RWPE1 (cell line): Measurements from ENCODE around the gene IFIT2.

Experiments
- CTCF ChIA-PET: fragments of 350-600 bp; sonication (Branson Sonifier 250); formaldehyde crosslinking; extraction: SDS; loops from one replicate; lab custom pipeline; 2021; lab: Yijun Ruan, JAX
- POLR2A ChIA-PET: fragments of 400-600 bp; formaldehyde crosslinking; extraction: SDS; loops from one replicate; lab custom pipeline; 2020; ENCODE audit warnings: antibody characterized with exemption; ENCODE audit not compliant: low non-redundant PET; lab: Yijun Ruan, JAX
- DNase-seq: peaks from one replicate; pipeline ENCODE4 v3.0.0; 2012; ENCODE audit warnings: low spot score
- H3K27ac ChIP-seq: fragments of 450-650 bp; 2 replicates; pipeline ENCODE4 v1.5.1; 2017
- TF ChIP-seq, protein P1 (sequence below): fragments of 450-650 bp; conservative IDR thresholded peaks from 2 replicates; pipeline ENCODE4 v1.5.1; 2017; ENCODE audit warnings: low read depth, mild to moderate bottlenecking

The IFIT2 gene

DNA sequence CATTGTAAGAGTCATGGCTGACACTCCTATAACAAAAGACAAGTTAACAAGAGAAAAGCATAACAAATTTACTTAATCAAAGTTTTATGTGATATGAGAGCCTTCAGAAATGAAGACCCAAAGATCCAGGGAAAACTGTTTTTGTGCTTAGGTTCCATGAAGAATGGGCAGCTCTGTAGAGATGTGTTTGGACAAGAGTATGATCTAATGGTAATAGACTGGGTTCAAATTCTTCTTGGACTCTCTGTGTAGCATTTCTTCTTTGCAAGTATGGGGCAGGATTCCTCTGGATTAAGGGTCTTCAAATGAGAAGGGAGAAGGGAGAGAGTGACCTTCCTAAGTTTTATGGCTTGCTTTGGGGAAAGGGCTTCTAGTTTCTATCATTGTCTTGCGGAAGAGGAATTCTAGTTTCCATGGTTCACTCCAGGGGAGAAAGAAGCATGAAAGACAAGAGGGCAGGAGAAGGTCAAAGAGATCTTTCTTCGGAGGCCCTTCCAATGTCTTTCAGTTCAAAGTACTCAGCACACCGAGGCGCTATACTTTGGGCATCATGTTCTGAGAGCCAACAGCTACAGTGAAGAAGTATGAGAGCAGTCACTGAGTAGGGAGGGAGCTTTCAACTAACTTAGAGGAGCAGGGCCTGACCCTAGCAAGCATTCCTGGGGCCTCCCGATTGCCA lies 41.4 kb downstream of the IFIT2 start:
- ChIA-PET POLR2A (no interaction called here), CTCF (interaction anchor here (1.6 kb wide), 1 partner anchor 26 kb away, joined by 4 read pairs; no protein-coding TSS in a partner anchor)
- TF ChIP-seq, protein P1, sequence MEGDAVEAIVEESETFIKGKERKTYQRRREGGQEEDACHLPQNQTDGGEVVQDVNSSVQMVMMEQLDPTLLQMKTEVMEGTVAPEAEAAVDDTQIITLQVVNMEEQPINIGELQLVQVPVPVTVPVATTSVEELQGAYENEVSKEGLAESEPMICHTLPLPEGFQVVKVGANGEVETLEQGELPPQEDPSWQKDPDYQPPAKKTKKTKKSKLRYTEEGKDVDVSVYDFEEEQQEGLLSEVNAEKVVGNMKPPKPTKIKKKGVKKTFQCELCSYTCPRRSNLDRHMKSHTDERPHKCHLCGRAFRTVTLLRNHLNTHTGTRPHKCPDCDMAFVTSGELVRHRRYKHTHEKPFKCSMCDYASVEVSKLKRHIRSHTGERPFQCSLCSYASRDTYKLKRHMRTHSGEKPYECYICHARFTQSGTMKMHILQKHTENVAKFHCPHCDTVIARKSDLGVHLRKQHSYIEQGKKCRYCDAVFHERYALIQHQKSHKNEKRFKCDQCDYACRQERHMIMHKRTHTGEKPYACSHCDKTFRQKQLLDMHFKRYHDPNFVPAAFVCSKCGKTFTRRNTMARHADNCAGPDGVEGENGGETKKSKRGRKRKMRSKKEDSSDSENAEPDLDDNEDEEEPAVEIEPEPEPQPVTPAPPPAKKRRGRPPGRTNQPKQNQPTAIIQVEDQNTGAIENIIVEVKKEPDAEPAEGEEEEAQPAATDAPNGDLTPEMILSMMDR: no peak
- DNase-seq: no peak
- no peak overlapping the region for H3K27ac ChIP-seq

DNA sequence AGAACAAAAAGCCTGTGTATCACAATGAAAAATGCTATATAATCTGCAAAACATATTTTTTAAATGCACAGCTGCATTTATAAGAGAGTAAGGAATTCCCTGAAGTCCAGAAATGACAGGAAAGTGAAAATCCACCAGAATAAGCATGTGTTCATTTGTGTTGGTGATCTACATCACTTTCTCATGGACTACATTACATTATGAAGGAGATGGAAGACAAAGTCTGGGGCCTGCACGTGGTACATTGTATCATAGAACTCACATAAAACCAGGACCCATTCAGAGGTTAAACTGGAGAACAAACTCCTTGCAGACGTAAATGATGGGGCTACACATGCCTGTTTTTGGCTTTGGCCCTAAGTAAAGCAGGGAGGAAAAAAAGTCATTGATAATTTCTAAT lies 42.3 kb downstream of the IFIT2 start:
- DNase-seq: no peak
- H3K27ac ChIP-seq: no peak overlapping the region
- ChIA-PET CTCF (interaction anchor here (1.6 kb wide), 1 partner anchor 25 kb away, joined by 4 read pairs; no protein-coding TSS in a partner anchor), POLR2A (no interaction called here)
- TF ChIP-seq, protein P1: no peak

DNA sequence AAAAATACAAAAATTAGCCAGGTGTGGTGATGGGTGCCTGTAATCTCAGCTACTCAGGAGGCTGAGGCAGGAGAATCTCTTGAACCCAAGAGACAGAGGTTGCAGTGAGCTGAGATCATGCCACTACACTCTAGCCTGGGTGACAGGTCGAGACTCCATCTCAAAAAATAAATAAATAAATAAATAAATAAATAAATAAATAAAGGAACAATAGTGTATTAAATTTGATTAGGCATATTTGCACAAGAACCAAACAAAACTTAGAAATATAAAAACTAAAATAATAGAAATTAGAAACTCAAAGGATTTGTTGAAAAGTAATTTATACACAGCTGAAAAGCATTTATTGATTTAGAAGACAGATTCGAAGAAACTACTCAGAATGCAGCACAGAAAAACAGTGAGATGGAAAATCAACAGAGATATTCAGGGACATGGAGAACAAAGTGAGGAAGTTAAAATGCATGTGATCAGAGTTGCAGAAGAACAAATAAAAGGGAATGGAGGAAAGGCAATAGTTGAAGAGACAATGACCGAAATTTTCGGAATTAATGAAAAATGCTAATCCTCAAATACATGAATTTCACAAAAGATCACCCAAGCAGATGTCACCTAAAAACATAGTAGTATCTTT lies 43.6 kb downstream of the IFIT2 start:
- ChIA-PET CTCF (no interaction called here), POLR2A (no interaction called here)
- TF ChIP-seq, protein P1: no peak
- DNase-seq: no peak
- no peak overlapping the region for H3K27ac ChIP-seq

DNA sequence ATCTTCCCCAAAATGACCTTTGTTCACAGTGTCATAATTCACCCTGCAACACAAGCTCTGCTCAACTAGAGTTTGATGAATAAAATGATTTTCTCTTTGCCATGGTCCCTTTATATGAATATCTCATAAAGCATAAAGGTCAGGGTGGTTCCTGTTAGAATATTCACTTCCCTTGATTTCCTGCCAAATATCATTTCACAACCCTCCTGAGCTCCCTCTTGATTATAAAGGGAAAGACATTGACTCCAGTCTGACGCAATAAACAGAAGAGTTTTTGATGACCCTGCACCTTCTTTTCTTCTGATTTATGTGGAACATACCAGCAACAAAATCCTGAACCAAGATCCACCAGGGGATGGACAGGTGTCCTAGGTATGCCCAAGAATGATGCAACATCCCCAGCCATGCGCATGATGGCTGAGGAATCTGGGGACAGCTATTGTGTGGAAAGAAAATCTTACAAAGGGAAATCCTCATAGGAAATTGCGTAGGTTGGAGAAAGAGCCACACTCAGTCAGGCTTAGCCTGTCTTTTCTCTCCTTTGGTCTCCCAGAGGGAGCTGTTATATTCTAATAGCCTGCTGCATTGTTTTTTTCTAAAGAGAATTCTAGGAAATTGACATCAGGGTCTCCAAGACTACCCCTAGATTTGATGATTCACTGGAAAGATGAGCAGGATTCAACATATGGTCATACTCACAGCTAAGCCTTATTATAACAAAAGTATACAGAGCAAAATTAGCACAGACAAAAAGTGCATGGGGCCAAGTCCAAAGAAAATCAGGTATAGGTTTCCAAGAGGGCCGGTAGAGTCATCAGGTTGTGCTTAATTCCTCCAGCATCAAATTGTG lies 44.8 kb downstream of the IFIT2 start:
- ChIA-PET POLR2A (no interaction called here), CTCF (interaction anchor here (0.7 kb wide), 1 partner anchor 21 kb away, joined by 8 read pairs; no protein-coding TSS in a partner anchor)

DNA sequence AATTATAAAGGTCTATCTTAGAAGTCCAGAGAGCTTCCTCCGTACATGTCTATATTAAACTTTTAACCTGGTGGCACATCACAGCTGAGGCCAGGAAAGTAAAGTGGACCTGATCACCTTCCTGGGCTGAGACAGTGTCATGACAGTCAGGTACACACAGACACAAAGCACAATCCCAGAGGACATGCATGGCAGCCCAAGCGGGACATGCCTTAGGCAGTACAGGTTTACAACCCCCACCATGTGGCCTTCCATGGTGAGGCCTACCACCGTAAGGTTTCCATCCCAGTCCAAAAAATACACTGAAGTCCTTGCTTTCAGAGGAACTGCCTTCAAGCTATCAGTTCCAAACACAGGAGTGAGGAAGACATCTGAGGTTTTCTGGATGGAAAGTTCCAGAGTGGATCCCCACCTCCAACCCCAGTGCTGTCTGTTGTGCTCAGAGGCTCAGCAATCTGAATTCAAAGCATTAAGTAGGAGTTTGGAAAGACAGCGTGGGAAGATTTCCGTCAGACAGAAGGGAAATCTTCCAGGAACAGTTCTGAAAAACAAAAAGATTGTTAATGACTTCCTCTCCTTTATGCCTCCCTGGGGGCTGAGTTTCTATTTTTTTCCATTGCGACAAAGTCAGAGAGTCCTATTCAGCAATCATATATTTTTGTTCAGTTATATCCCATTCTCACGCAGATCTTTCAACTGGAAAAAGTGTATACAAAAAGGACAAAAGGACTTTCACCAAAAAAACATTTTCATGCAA lies 46.0 kb downstream of the IFIT2 start:
- CTCF ChIA-PET: no interaction called here
- TF ChIP-seq, protein P1: no peak
- POLR2A ChIA-PET: no interaction called here
- no peak overlapping the region for H3K27ac ChIP-seq
- DNase-seq: no peak

More for the DNA sequence above, 44.8 kb downstream of the IFIT2 start:
- TF ChIP-seq, protein P1: no peak
- H3K27ac ChIP-seq: no peak overlapping the region
- DNase-seq: peak; percentile 53

DNA sequence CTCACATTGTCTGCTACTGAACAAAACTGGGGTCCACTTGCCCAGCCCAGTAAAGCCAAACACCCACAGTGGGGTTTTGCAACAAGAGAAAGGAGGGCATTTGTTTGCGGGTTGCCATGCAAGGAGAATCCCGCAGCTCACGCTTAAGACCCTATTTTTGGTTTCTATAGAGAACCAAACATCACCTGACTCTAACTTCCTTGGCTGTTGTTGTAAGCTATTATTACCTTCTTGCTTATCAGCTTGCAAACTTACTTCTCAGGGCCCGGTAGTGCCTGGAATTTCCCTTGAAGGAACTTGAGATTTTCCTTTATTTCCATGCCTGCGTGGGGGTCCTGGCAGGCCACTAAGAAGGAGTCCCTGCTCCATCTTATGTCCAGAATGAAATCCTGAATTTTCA lies 46.6 kb downstream of the IFIT2 start:
- CTCF ChIA-PET: no interaction called here
- H3K27ac ChIP-seq: no peak overlapping the region
- POLR2A ChIA-PET: no interaction called here

More for the DNA sequence above, 46.6 kb downstream of the IFIT2 start:
- DNase-seq: no peak
- TF ChIP-seq, protein P1: no peak
